Measurements from ENCODE around the gene CHPT1. TPM values are rescaled to one million over a fixed set of nuclear protein-coding genes. Genes with fewer than 3 reads are reported as not detected.

Gene CHPT1
- total and polyA plus RNA-seq, 2 of the 13 experiments (the other 11 are each of a cell fraction or from before 2014, with no cell fraction given), result 117 to 178 TPM

- TF ChIP-seq HNF4G (IDR thresholded peaks at IDR 0.05; ENCODE audit: borderline replicate concordance, low read depth, low read length) (0 out of 2 replicates have a peak, but pooled peaks have one; percentile 42), HNF4G (CRISPR knock-in tag; IDR thresholded peaks at IDR 0.05; ENCODE audit: borderline replicate concordance, low read depth) (no peak), PTBP1 (IDR thresholded peaks at IDR 0.05; ENCODE audit: low read depth, low read length, poor library complexity, severe bottlenecking) (no peak), MAF1 (CRISPR knock-in tag; IDR thresholded peaks at IDR 0.05; ENCODE audit: borderline replicate concordance) (no peak), SMC3 (IDR thresholded peaks at IDR 0.05; ENCODE audit: low read length) (peak; percentile 95), ASH2L (IDR thresholded peaks at IDR 0.05; ENCODE audit: insufficient read length, low read depth, low read length) (peak; percentile 26), RAD21 (CRISPR knock-in tag; IDR thresholded peaks at IDR 0.05) (peak; percentile 74), MAFF (IDR thresholded peaks at IDR 0.05; ENCODE audit: low read depth, low read length) (peak; percentile 88), BRCA1 (CRISPR knock-in tag; IDR thresholded peaks at IDR 0.05) (no peak), ZNF672 (CRISPR knock-in tag; IDR thresholded peaks at IDR 0.05) (no peak), KDM4B (CRISPR knock-in tag; IDR thresholded peaks at IDR 0.05) (0 out of 2 replicates have a peak, but pooled peaks have one; percentile 25), GABPB1 (CRISPR knock-in tag; IDR thresholded peaks at IDR 0.05) (no peak), ZNF430 (CRISPR knock-in tag; IDR thresholded peaks at IDR 0.05) (no peak), ARID5B (CRISPR knock-in tag; IDR thresholded peaks at IDR 0.05) (peak; percentile 17; the same call in 1 of the 2 replicates), KAT8 (CRISPR knock-in tag; IDR thresholded peaks at IDR 0.05) (0 out of 2 replicates have a peak, but pooled peaks have one; percentile 33), ZNF543 (CRISPR knock-in tag; IDR thresholded peaks at IDR 0.05) (no peak), CHD2 (IDR thresholded peaks at IDR 0.05; ENCODE audit: low read depth, low read length) (no peak), ZNF790 (CRISPR knock-in tag; IDR thresholded peaks at IDR 0.05; ENCODE audit: borderline replicate concordance) (no peak), PHB2 (IDR thresholded peaks at IDR 0.05; ENCODE audit: partially characterized antibody) (no peak), CTCF (CRISPR knock-in tag; IDR thresholded peaks at IDR 0.05) (peak; percentile 77), RXRB (CRISPR knock-in tag; IDR thresholded peaks at IDR 0.05; ENCODE audit: borderline replicate concordance) (peak; percentile 14; the same call in 1 of the 2 replicates), ZKSCAN1 (IDR thresholded peaks at IDR 0.05; ENCODE audit: low read length) (no peak), ZNF674 (CRISPR knock-in tag; IDR thresholded peaks at IDR 0.05; ENCODE audit: low read depth) (no peak), FOXK2 (IDR thresholded peaks at IDR 0.05) (no peak), NR2C2 (CRISPR knock-in tag; IDR thresholded peaks at IDR 0.05; ENCODE audit: borderline replicate concordance) (0 out of 2 replicates have a peak, but pooled peaks have one; percentile 14)
Measured at GRCh38 chr12:101670007-101670671, 27.3 kb upstream of the CHPT1 start (continued).
